A549 treated with CORT108297 at 1 μM for 4 hours (cell line): ENCODE results near the gene TRIM14. TPM values are rescaled to one million over a fixed set of nuclear protein-coding genes. Genes with fewer than 3 reads are reported as not detected.

Experiments used
- total RNA-seq: library from RNA; stranded (reverse); fragments of 200-300 nt; extraction: Qiagen RNA extraction; gene quantifications from 5 replicates; pipeline ENCODE4 v1.2.3, GENCODE V29; 2022

TRIM14 gene
- 10.6 to 13.9 TPM (median 13.2 TPM) in 5 replicates for total RNA-seq

GRCh38 chr9:98118640-98119601, at the start of gene TRIM14:
TSS of gene TRIM14 (minus strand) at chr9:98119222. CDS start at chr9:98119188, 34 bp downstream.

GRCh38 chr9:98056269-98057137, 62.5 kb downstream of the TRIM14 start, which contains the start of gene NANS:
TSS of gene NANS (plus strand) at chr9:98056732. CDS start at chr9:98056809, 77 bp downstream.

Other genes starting within 250 kb of the TRIM14 start
- gene TRMO, start 196.7 kb downstream of the TRIM14 start, total RNA-seq, result 11.9 to 15.3 TPM (median 12.4 TPM) in 5 replicates
- gene HEMGN, start 181.1 kb downstream of the TRIM14 start, total RNA-seq, result not detected in 5 replicates
- 285 to 346 TPM (median 297 TPM) in 5 replicates for gene ANP32B, start 135.9 kb downstream of the TRIM14 start, total RNA-seq
- gene NANS, start 62.5 kb downstream of the TRIM14 start, total RNA-seq, result 59.8 to 70.5 TPM (median 69.5 TPM) in 5 replicates
- gene CORO2A, start 73.4 kb upstream of the TRIM14 start, total RNA-seq, result 0.54 to 0.82 TPM (median 0.75 TPM) in 5 replicates
- 8.2 to 12.4 TPM (median 9.7 TPM) in 5 replicates for gene TBC1D2, start 136.4 kb upstream of the TRIM14 start, total RNA-seq